SK-N-MC (cell line): Measurements from ENCODE around the gene POLD4.
A peak's percentile ranks its signal among the peaks of the same experiment; 100 is the strongest.

Source experiments
- DNase-seq: peaks from one replicate; pipeline ENCODE4 v3.0.0-alpha.2; 2011; ENCODE audit warnings: low read depth, low spot score
- H3K27ac ChIP-seq: fragments of 200-600 bp; sonication (generic); 2 replicates; pipeline ENCODE4 v1.5.1; 2016; ENCODE audit warnings: mixed run types
- H3K36me3 ChIP-seq: fragments of 200-600 bp; sonication (generic); 2 replicates; pipeline ENCODE4 v1.6.1; 2017; ENCODE audit warnings: antibody characterized with exemption, low read length, mixed read lengths; ENCODE audit not compliant: insufficient read depth
- H3K4me3 ChIP-seq: fragments of 200-600 bp; sonication (generic); 2 replicates; pipeline ENCODE4 v1.5.1; 2016
- H3K9ac ChIP-seq: fragments of 200-600 bp; sonication (generic); 2 replicates; pipeline ENCODE4 v1.8.0; 2017; ENCODE audit warnings: mixed run types, mixed read lengths; ENCODE audit not compliant: insufficient read length
- H3K9me3 ChIP-seq: fragments of 200-600 bp; sonication (generic); 2 replicates; pipeline ENCODE4 v1.6.1; 2017; ENCODE audit warnings: low read depth, mild to moderate bottlenecking, antibody characterized with exemption, low read length, moderate library complexity, mixed read lengths
- EZH2 ChIP-seq: fragments of 200-600 bp; sonication (generic); IDR thresholded peaks from one replicate; pipeline ENCODE4 v1.6.1; 2017; ENCODE audit warnings: antibody characterized with exemption
- FOXP2 ChIP-seq: optimal IDR thresholded peaks from 2 replicates; pipeline ENCODE3; 2011; ENCODE audit warnings: mild to moderate bottlenecking, moderate library complexity; ENCODE audit not compliant: insufficient read depth; ENCODE audit errors: extremely low read length, control extremely low read depth
- POLR2AphosphoS5 ChIP-seq: IDR thresholded peaks from 2 replicates; pipeline ENCODE4 v1.6.1; 2012; ENCODE audit warnings: mild to moderate bottlenecking, low read depth, low read length, borderline replicate concordance

POLD4 gene

GRCh38 chr11:67373648-67374570 is 20.6 kb upstream of the POLD4 start:
- Histone ChIP-seq H3K36me3 (no peaks in the 10 kb centered on the region), H3K4me3 (peak overlapping the region; percentile 89), H3K27ac (no peak overlapping the region), H3K9me3 (no peaks in the 10 kb centered on the region), H3K9ac (peak overlapping the region; percentile 81)
- DNase-seq: no peak
- TF ChIP-seq EZH2 (no peak), POLR2AphosphoS5 (no peak)

- Histone ChIP-seq H3K9me3 (no peaks in the 10 kb centered on the region), H3K4me3 (peak within 1 kb of the TSS; percentile 89), H3K9ac (peak within 1 kb of the TSS; percentile 81), H3K36me3 (no peaks in the 10 kb centered on the region), H3K27ac (no peak within 1 kb of the TSS)
- TF ChIP-seq EZH2 (no peak), FOXP2 (no peak), POLR2AphosphoS5 (no peak)
- DNase-seq: no peak
These were observed 19.8 kb upstream of the POLD4 start, which contains the start of gene CLCF1 for GRCh38 chr11:67372993-67373647. Gene CLCF1 (minus strand): TSS chr11:67373598. CDS start chr11:67373539, 59 bp downstream.

GRCh38 chr11:67372321-67372992 is 19.1 kb upstream of the POLD4 start:
- H3K36me3 ChIP-seq: no peaks in the 10 kb centered on the region
- TF ChIP-seq EZH2 (no peak), FOXP2 (no peak), POLR2AphosphoS5 (no peak)
- no peak for DNase-seq
- peak overlapping the region; percentile 81 for H3K9ac ChIP-seq
- H3K27ac ChIP-seq: no peak overlapping the region
- no peaks in the 10 kb centered on the region for H3K9me3 ChIP-seq
- H3K4me3 ChIP-seq: peak overlapping the region; percentile 89

GRCh38 chr11:67371911-67372320 is 18.6 kb upstream of the POLD4 start:
- DNase-seq: no peak
- no peak overlapping the region for H3K27ac ChIP-seq
- H3K9ac ChIP-seq: no peak overlapping the region
- peak overlapping the region; percentile 38; the same call in 1 of the 2 replicates for H3K4me3 ChIP-seq
- no peaks in the 10 kb centered on the region for H3K9me3 ChIP-seq
- TF ChIP-seq POLR2AphosphoS5: no peak
- TF ChIP-seq FOXP2: no peak
- no peak for TF ChIP-seq EZH2
- no peaks in the 10 kb centered on the region for H3K36me3 ChIP-seq

GRCh38 chr11:67371189-67371910 is 18.0 kb upstream of the POLD4 start:
- no peaks in the 10 kb centered on the region for H3K36me3 ChIP-seq
- no peaks in the 10 kb centered on the region for H3K9me3 ChIP-seq
- DNase-seq: no peak
- H3K4me3 ChIP-seq: no peak overlapping the region; the same call in 1 of the 2 replicates
- TF ChIP-seq EZH2 (no peak), POLR2AphosphoS5 (no peak), FOXP2 (no peak)
- H3K27ac ChIP-seq: no peak overlapping the region
- H3K9ac ChIP-seq: no peak overlapping the region

GRCh38 chr11:67370351-67371076 is 17.2 kb upstream of the POLD4 start:
- H3K4me3 ChIP-seq: no peak overlapping the region
- no peak overlapping the region for H3K27ac ChIP-seq
- no peaks in the 10 kb centered on the region for H3K36me3 ChIP-seq
- TF ChIP-seq POLR2AphosphoS5 (no peak), FOXP2 (no peak), EZH2 (no peak)
- H3K9ac ChIP-seq: no peak overlapping the region
- no peaks in the 10 kb centered on the region for H3K9me3 ChIP-seq
- no peak for DNase-seq

GRCh38 chr11:67369801-67370284 is 16.5 kb upstream of the POLD4 start:
- H3K4me3 ChIP-seq: no peak overlapping the region
- no peak overlapping the region for H3K27ac ChIP-seq
- no peak for DNase-seq
- TF ChIP-seq EZH2: no peak
- TF ChIP-seq POLR2AphosphoS5: no peak
- TF ChIP-seq FOXP2: no peak
- H3K36me3 ChIP-seq: no peaks in the 10 kb centered on the region
- no peak overlapping the region for H3K9ac ChIP-seq
- no peaks in the 10 kb centered on the region for H3K9me3 ChIP-seq
